Suppressor macrophage (primary cell): ENCODE measurements around the gene HOMER3.

Experiments used
- DNase-seq, 4 experiments: peaks; one replicate each; pipeline ENCODE4 v3.0.0-alpha.2; 2020 to 2022

HOMER3 gene

GRCh38 chr19:18900700-18901481 is 40.1 kb downstream of the HOMER3 start:
- DNase-seq: no peak

DNA sequence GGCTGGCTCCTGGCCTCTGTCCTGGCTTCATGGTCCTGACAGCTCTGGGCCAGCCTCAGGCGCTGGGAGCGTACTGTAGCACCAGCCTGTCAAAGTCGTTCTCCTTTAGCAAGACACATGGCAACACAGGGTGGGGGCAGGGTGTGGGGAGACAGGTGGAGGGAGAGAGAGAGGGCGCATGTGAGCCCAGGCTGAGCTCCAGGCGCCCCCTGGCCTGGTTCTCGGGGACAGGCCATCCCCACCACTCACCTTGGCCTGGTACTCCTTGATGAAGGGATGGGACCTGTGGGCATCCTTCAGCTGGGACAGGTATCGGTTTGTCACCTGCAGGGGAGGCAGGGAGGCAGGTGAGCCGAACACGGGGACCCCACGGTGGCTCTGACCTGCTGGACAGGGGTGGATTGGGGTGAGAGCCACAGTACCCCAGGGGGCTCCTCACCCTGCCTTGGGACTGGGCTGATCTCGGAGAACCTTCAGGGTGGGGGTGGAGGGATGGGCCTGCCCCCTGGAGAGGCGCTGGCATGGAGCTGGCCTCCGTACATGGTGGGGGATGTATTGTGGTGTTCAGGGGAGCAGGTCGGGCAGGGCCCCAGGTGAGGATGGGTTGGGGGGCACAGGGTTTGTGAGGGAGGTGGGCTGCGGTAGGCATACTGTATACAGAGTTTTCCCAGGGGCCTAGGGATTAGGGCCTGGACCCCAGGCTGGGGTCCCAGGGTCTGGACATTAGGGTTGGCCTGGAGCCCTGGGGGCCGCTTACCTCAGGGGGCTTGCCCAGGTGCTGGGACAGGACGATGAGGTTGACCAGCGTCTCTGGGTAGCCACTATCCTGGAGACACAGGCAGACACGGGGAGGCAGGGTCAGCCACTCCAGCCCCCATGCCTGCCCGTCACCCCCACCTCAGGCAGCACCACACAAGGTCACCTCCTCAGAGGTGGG is 41.1 kb downstream of the HOMER3 start:
- no peak for DNase-seq

DNA sequence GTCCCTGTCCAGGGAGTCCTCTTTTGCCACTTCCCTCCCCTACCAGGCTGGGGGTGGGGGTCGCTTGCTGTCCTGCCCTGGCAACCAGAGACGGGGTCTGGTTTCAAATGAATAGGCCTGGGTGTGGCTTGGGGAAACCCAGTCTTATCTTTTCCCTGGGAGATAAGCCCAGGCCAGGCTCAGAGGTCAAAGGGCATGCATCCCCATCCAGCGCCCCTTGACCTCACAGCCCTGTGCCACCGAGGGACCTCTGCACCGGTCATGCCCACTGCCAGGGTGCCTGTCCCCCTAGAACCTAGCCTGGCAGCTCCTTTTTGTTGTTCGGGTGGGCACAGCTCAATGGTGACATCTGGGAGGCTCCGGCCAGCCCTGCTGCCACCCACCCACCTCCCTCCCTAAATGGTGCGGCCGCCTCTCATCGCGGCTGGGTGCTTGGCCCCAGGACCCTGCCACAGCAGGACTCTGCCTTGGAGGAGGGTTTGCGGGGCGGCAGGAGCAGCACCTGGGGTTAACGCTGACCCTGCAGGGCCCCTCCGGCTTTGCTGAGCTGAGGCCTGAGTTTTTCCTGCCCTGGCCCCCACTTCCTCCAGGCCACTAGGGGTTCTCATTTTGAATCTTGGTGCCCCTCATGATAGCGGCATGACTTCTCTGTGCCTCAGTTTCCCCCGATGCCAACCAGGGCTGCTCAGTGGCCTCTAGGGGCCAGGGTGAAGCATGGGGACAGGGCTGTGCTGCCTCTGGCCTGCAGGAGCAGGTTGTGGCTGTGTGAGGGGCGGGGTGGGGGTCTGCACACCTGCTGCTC is 42.2 kb downstream of the HOMER3 start:
- DNase-seq: no peak

GRCh38 chr19:18898081-18898606 is 42.9 kb downstream of the HOMER3 start:
- DNase-seq: no peak

DNA sequence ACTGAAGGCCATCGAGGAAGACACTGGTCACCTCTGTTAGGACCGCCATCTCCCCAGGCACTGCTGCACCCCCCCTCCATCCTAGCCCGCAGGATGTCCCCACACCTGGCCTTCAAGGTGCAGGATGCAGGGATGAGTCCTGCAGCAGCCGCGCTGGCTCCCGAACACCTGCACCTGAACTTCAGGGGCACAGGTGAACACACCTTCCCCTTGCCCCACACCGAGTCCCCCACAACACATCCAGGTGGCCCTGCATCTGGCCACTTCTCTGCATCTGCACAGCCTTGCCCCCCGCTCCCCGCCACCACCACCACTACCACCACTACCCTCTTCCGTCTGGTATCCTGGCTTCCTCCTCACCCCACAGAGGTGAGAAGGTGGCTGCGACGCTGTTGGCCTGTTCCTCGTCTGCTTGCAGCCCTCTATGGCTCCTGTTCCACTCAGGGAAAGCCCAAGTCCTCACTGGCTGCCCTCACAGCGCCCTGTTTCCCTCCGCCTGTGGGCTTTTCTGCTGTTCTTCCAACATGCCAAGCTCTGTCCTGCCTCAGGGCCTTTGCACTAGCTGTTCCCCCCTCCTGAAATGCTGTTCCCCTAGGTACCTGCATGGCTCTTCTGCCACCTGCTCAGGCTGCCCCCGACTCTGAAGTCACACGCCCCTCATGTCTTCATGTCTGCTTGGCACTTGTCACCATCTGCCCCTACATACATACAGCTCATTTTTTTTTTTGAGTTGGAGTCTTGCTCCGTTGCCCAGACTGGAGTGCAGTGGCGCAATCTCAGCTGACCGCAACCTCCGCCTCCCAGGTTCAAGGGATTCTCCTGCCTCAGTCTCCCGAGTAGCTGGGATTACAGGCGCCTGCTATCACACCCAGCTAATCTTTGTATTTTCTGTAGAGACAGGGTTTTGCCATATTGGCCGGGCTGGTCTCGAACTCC is 43.7 kb downstream of the HOMER3 start:
- no peak for DNase-seq

DNA sequence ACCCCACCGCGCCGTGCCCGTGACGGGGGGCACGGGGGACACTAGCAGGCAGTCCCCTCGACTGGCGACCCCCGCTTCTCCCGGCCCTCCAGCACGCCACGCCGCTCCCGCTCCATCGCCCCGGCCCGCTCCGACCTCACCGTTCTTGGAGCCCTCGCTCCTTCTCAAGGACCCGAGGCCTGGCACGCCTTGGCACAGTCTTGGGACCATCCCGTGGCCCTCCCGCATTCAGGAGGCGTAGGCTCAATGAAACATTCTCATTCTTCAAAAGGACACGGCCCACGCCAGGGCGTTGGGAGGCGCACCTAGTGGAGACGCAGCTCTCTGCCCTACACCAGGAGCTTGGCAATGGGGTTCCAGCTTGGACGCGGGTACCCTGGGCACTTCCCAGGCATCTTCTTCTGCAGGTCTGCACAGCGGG is 44.6 kb downstream of the HOMER3 start:
- DNase-seq: peak in 2 of 4 experiments; percentile 18 to 41

DNA sequence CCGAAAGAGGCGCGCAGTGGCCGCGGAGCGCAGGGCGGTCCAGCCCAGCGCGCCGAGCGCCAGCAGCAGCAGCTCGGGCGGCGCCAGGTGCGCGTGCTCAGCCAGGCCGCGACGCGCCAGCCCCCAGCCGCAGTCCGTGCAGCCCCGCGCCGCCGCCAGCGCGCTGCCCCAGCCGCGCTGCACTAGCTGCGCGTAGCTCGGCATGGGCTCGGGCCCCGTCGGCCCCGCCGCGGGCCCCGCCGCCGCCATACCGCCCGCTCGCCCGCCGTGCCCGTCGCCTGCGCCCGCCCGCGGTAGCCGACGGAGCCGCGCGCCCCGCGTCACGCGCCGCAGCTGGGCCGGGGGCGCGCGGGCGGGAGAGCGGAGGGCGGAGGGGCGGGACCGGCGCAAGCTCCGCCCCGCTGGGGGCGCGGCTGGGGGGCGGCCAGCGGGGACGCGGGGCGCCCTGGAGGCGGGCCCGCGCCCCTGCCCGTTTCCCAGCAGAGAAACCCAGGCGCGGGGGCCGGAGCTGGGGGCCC is 45.1 kb downstream of the HOMER3 start, which contains the start of gene CERS1:
TSS of gene CERS1 (minus strand) at position 335 of the 518 bp plus-strand sequence. CDS start at position 249, 86 bp downstream.
- peak in 2 of 4 experiments; percentile 23 to 56 for DNase-seq

- DNase-seq: peak; percentile 42 to 81 (median 65)
Observed at GRCh38 chr19:18895038-18895823, 45.8 kb downstream of the HOMER3 start.

- no peak for DNase-seq
Observed at GRCh38 chr19:18894254-18895037, 46.6 kb downstream of the HOMER3 start.

- DNase-seq: no peak
Observed at GRCh38 chr19:18893587-18894253, 47.3 kb downstream of the HOMER3 start.

DNA sequence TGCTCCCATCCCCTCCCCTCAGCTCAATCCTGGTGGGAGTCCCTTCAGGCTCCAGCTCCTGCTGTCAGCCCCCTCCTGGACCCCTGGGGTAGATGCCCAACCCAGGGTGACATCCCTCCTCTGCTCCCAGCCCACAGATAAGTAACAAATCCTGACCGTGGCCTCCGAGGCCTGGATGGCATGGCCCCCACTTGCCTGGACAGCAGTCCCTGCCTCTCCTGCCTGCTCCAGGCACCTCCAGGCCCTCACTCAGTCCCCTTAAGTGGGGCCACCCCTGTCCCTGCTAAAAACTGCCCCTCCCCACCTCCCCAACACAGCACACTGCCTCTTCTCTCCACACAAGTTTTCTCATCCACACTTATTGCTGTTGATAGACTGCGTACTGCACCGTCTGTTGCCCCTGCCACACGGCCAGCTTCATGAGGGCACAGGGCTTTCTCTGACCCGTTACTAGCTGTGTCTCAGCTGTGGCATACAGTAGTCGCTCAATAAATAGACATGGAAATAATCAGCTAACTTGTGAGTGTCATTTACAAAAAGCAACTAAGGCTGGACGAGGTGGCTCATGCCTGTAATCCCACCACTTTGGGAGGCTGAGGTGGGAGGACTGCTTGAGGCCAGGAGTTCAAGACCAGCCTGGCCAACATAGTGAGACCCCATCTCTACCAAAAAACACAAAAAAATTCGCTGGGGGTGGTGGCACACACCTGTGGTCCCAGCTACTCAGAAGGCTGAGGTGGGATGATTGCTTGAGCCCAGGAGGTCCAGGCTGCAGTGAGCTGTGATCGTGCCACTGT is 50.9 kb downstream of the HOMER3 start:
- no peak for DNase-seq

- no peak for DNase-seq
Observed at GRCh38 chr19:18886972-18887371, 54.0 kb downstream of the HOMER3 start.

- DNase-seq: no peak
Observed at GRCh38 chr19:18883526-18884304, 57.3 kb downstream of the HOMER3 start.

DNA sequence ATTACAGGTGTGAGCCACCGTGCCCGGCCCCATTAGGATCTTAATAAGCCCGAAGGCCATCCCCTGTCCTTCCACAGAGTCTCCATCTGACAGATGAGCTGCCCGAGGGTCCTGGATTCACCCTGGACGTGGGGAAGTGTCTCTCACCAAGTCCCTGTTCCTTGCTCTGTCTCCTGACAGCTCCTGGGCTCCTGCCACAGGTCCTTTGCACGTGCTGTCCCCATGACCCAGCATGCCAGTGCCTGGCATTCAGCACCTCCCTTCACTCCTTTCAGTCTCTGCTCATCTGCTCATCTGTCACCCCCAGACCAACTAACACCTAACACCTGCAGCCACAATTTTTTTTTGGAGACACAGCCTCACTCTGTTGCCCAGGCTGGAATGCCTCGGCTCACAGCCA is 59.5 kb downstream of the HOMER3 start:
- DNase-seq: no peak

DNA sequence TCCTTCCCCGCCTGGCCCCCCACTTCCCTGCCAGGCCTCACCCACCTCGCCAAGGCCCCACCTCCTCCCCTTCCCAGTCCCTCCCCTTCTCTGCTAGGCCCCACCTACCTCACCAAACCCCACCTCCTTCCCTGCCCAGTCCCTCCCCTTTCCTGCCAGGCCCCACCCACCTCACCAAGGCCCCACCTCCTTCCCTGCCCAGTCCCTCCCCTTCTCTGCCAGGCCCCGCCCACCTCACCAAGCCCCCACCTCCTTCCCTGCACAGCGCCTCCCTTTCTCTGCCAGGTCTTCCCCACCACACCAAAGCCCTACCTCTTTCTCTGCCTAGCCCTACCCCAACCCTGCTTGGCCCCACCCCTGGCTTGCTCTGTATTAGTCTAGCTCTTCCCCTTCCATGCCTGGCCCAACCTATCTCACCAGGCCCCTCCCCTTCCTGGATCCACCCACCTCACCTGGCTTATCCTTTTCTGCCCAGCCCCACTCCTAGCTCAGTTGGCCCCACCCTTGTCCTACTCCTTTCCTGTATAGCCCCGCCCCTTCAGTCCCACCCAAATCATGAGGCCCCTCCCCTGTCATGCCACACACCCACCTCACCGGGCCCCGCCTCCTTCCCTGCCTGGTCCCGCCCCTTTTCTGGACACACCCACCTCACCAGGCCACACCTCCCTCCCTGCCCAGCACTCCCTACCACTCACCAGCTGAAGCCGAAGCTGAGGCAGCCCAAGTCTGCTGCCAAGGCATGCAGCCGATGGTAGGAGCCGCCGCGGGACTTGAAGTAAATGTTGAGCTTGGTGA is 61.2 kb downstream of the HOMER3 start:
- DNase-seq: no peak
